ENCODE data around the gene SLC7A8.

Gene SLC7A8

DNA sequence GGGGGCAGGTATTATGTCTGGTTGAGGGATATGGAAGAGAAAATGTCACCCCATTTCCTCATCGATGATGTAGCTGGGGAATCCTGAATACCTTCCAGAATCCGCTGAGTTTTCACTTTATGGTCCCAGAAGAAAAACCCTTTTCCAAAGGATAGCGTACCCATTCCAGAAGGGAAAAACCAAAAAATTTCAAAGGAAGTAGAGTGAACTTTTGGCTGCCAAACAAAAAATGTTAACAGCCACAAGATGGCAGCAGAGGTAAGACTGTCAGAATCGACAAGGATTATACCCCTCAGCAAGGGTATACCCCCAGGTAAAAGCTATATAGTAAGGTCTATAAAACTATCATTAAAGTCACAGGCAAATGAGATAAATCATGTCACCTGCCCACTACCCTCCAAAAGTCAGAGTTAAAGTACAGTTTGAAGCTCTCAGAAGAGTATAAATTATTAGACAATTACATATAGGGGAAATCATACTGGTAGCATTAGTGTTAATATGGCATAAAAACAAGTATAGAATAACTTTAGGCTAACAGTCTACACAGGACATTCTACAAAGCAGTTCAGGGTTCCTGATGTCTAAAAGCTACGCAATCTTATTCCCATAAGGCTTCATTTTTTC, 106.6 kb downstream of the SLC7A8 start:
- peak; percentile 40 for DNase-seq (ENCODE audit: extremely low spot score)
- CTCF ChIA-PET: interaction anchor here (0.6 to 2.8 kb wide), 22 partner anchors 8 to 520 kb away, joined by 3 to 27 read pairs (median 4); partner anchors contain the start of genes ACIN1, C14orf119 and SLC7A8
- TF ChIP-seq L3MBTL2 (conservative IDR thresholded peaks at IDR 0.05): no peak
- no peak for TF ChIP-seq SP1 (IDR thresholded peaks at IDR 0.05)
- no peak for TF ChIP-seq SUZ12 (IDR thresholded peaks at IDR 0.05)
- TF ChIP-seq, protein P1, sequence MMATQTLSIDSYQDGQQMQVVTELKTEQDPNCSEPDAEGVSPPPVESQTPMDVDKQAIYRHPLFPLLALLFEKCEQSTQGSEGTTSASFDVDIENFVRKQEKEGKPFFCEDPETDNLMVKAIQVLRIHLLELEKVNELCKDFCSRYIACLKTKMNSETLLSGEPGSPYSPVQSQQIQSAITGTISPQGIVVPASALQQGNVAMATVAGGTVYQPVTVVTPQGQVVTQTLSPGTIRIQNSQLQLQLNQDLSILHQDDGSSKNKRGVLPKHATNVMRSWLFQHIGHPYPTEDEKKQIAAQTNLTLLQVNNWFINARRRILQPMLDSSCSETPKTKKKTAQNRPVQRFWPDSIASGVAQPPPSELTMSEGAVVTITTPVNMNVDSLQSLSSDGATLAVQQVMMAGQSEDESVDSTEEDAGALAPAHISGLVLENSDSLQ (IDR thresholded peaks at IDR 0.05): peak; percentile 38; the same call in 1 of the 2 replicates
- POLR2A ChIA-PET: interaction anchor here (1.3 to 2.9 kb wide), 2 partner anchors 18 to 121 kb away, joined by 3 to 27 read pairs; partner anchors contain the start of genes ACIN1 and C14orf119

All from HEK293T (cell line).